ENCODE measurements around the gene CNTN1.

Gene CNTN1

DNA sequence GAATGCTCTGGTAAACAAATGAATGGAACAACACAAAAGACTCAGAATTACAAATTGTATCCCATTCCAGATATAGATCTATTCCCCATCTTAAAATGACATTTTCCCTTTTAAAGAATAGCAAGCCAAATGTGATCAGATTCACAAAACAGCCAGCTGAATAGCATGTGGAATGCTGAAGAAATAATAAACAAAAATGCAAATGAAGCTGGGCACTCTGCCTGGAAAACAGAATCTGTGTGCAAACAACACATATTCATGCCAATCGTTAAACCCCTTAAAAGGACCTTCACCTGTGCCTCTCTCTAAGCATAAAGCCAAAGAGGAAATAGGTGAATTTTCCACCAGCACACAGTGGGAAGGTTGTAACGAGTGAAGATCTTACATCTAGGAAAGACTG lies 428.0 kb downstream of the CNTN1 start:
- no peak for DNase-seq (ENCODE audit: low spot score)

DNA sequence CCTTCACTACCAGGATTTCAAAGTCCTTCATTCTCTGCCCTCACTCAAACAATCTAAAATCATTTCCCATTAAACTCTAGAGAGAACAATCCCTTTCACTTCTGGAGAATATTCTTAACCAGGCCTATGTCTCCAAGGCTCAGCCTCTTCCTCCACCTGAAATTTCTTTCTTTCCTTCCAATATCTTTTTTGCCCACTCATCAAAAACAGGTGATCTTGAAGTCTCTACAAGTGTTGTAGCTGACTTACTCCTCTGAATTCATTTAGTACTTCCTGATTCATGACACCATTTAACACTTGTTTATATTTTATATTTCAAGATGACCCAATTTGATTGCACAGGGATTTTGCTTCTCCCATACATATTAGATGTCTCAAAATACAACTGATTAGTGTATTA lies 429.1 kb downstream of the CNTN1 start:
- DNase-seq (ENCODE audit: low spot score), result no peak
